HepG2 (cell line): ENCODE measurements around the gene MTREX. TPM values are rescaled to one million over a fixed set of nuclear protein-coding genes. Genes with fewer than 3 reads are reported as not detected.
A peak's percentile ranks its signal among the peaks of the same experiment; 100 is the strongest.

Experiments used
- ATAC-seq: fragments of 200-7000 bp; cut with Tn5 transposase; 3 replicates; pipeline ENCODE4 v1.9.1; 2020; ENCODE audit warnings: mild to moderate bottlenecking, moderate library complexity
- BruUV-seq: library from RNA; stranded (reverse); fragments of 400-500 nt; replicated peaks from 2 replicates; lab custom pipeline; 2021; lab: Mats Ljungman, UMichigan
- CTCF ChIA-PET: fragments of 300-600 bp; formaldehyde crosslinking; extraction: SDS; loops from one replicate; lab custom pipeline; 2021; ENCODE audit warnings: low total read pairs, inconsistent platforms, low intra/inter-chr PET ratio; lab: Yijun Ruan, JAX
- POLR2A ChIA-PET: fragments of 350-600 bp; sonication (Branson Sonifier 250); formaldehyde crosslinking; loops from one replicate; lab custom pipeline; 2020; ENCODE audit warnings: antibody characterized with exemption, inconsistent platforms; lab: Yijun Ruan, JAX
- DNase-seq: peaks from one replicate; pipeline ENCODE4 v3.0.0-alpha.2; 2015; ENCODE audit warnings: low spot score
- FAIRE-seq: peaks from 3 replicates; lab custom pipeline; 2011; peaks lifted over from hg19 to GRCh38; lab: Jason Lieb, UNC
- H2AFZ ChIP-seq: one replicate; pipeline ENCODE4 v1.6.1; 2011; ENCODE audit warnings: low read length, inconsistent platforms
- H3K27ac ChIP-seq: fragments of 300-600 bp; 3 replicates; pipeline ENCODE4 v1.8.0; 2011; ENCODE audit warnings: mixed run types, mild to moderate bottlenecking, mixed read lengths, low read length, inconsistent platforms; ENCODE audit not compliant: insufficient read depth; ENCODE audit errors: extremely low read length
- H3K27me3 ChIP-seq, 2 experiments: fragments of 200-600 bp in 1 of 2; 2 replicates in 1 of 2; 3 replicates in 1 of 2; pipeline versions ENCODE4 v1.6.0 to v1.8.0; 2011; ENCODE audit warnings: low read length in 2 of 2, mild to moderate bottlenecking in 2 of 2, moderate library complexity in 2 of 2, inconsistent platforms in 1 of 2; ENCODE audit not compliant: insufficient read depth in 2 of 2, control insufficient read depth in 1 of 2
- H3K36me3 ChIP-seq, 2 experiments: fragments of 200-600 bp in 1 of 2; replicated peaks in 1 of 2; 2 replicates in 1 of 2; 3 replicates in 1 of 2; pipeline versions ENCODE4 v1.5.1 to v1.8.0; 2011; ENCODE audit warnings: low read length in 2 of 2, inconsistent platforms in 1 of 2; ENCODE audit not compliant: insufficient read depth in 2 of 2, control insufficient read depth in 1 of 2
- H3K4me1 ChIP-seq: 2 replicates; pipeline ENCODE4 v1.5.1; 2012; ENCODE audit warnings: low read length, inconsistent platforms; ENCODE audit not compliant: insufficient read depth
- H3K4me2 ChIP-seq: 2 replicates; pipeline ENCODE4 v1.6.0; 2011; ENCODE audit warnings: low read depth, low read length, inconsistent platforms
- H3K4me3 ChIP-seq, 3 experiments: fragments of 200-600 bp in 1 of 3; sonication (generic), shearing (Covaris generic) in 1 of 3; replicated peaks in 1 of 3; 2 replicates each; pipeline ENCODE4 v1.5.1; 2011 to 2016; ENCODE audit warnings: low read length in 3 of 3, inconsistent platforms in 2 of 3, low read depth in 2 of 3, mild to moderate bottlenecking in 2 of 3, control low read depth in 1 of 3, mixed read lengths in 1 of 3; ENCODE audit not compliant: insufficient read depth in 1 of 3
- H3K79me2 ChIP-seq: one replicate; pipeline ENCODE4 v1.6.1; 2011; ENCODE audit warnings: low read length, inconsistent platforms; ENCODE audit not compliant: insufficient read depth
- H3K9ac ChIP-seq: 2 replicates; pipeline ENCODE4 v1.6.0; 2011; ENCODE audit warnings: mild to moderate bottlenecking, low read depth, low read length, inconsistent platforms; ENCODE audit not compliant: insufficient read depth
- H3K9me3 ChIP-seq: 2 replicates; pipeline ENCODE4 v1.5.1; 2012; ENCODE audit warnings: mild to moderate bottlenecking, low read length
- H4K20me1 ChIP-seq: 2 replicates; pipeline ENCODE4 v1.6.0; 2011; ENCODE audit warnings: inconsistent platforms, mild to moderate bottlenecking, low read length, moderate library complexity; ENCODE audit not compliant: insufficient read depth
- ATF7 ChIP-seq, 2 experiments: fragments of 450-650 bp in 1 of 2; sonication (generic) in 1 of 2; formaldehyde crosslinking in 1 of 2; IDR thresholded peaks; 2 replicates each; pipeline versions ENCODE4 v1.4.0 to v1.6.1; 2016 to 2020; ENCODE audit warnings: antibody characterized with exemption in 1 of 2, mild to moderate bottlenecking in 1 of 2, missing genetic modification reagents in 1 of 2
- HNF1A ChIP-seq, 2 experiments: sonication (generic) in 1 of 2; formaldehyde crosslinking in 1 of 2; IDR thresholded peaks; 2 replicates each; pipeline versions ENCODE4 v1.4.0 to v1.6.1; 2016 to 2020; ENCODE audit warnings: borderline replicate concordance in 1 of 2, low read depth in 1 of 2, mild to moderate bottlenecking in 1 of 2, missing genetic modification reagents in 1 of 2
- JDP2 ChIP-seq: sonication (generic); formaldehyde crosslinking; IDR thresholded peaks from 2 replicates; pipeline ENCODE4 v1.8.1; 2022; ENCODE audit warnings: missing genetic modification reagents, borderline replicate concordance
- MLXIP ChIP-seq: sonication (generic); formaldehyde crosslinking; IDR thresholded peaks from 2 replicates; pipeline ENCODE4 v1.9.0; 2021; ENCODE audit warnings: missing genetic modification reagents, borderline replicate concordance
- NFYC ChIP-seq: IDR thresholded peaks from 2 replicates; pipeline ENCODE4 v1.6.1; 2016; ENCODE audit warnings: missing genetic modification reagents, missing compliant biosample characterization
- RARA ChIP-seq: IDR thresholded peaks from 2 replicates; pipeline ENCODE4 v1.6.1; 2016; ENCODE audit warnings: missing genetic modification reagents, missing compliant biosample characterization
- ZNF138 ChIP-seq: sonication (generic); formaldehyde crosslinking; IDR thresholded peaks from 2 replicates; pipeline ENCODE4 v1.5.0; 2020; ENCODE audit warnings: mild to moderate bottlenecking, low read depth, missing genetic modification reagents
- ZNF382 ChIP-seq: sonication (generic); formaldehyde crosslinking; IDR thresholded peaks from 2 replicates; pipeline ENCODE4 v1.5.0; 2020; ENCODE audit warnings: missing genetic modification reagents, mild to moderate bottlenecking, borderline replicate concordance
- ZNF484 ChIP-seq: sonication (generic); formaldehyde crosslinking; IDR thresholded peaks from 2 replicates; pipeline ENCODE4 v1.5.1; 2020; ENCODE audit warnings: mild to moderate bottlenecking, low read depth, missing genetic modification reagents, borderline replicate concordance
- ZNF530 ChIP-seq: sonication (generic); formaldehyde crosslinking; IDR thresholded peaks from 2 replicates; pipeline ENCODE4 v1.5.0; 2020; ENCODE audit warnings: low read depth, mild to moderate bottlenecking, missing genetic modification reagents
- ZNF747 ChIP-seq: sonication (generic); formaldehyde crosslinking; IDR thresholded peaks from 2 replicates; pipeline ENCODE4 v1.8.1; 2023; ENCODE audit warnings: missing genetic modification reagents, mild to moderate bottlenecking, borderline replicate concordance
- ZNF75D ChIP-seq: sonication (generic); formaldehyde crosslinking; IDR thresholded peaks from 2 replicates; pipeline ENCODE4 v1.8.1; 2023; ENCODE audit warnings: missing genetic modification reagents, mild to moderate bottlenecking, borderline replicate concordance
- WGBS: methylation state at CpG from one replicate; pipeline ENCODE4 v1.1.6; 2017; ENCODE audit warnings: low lambda C conversion rate; 5-methylcytosine and 5-hydroxymethylcytosine counted together
- in situ Hi-C: cut with HindIII; loops from 2 replicates; pipeline ENCODE4 v1.10.0; 2017; ENCODE audit warnings: low pct_unique_long_range_greater_than_20kb; ENCODE audit not compliant: extremely low pct_ligation_motif_present
- intact Hi-C: fragments of 100-400 bp; cut with micrococcal nuclease; formaldehyde crosslinking; loops from one replicate; pipeline ENCODE4 v1.10.0; 2022; ENCODE audit not compliant: unreplicated experiment
- polyA plus RNA-seq, 8 experiments: library from polyadenylated mRNA; depleted of rRNA in 3 of 8; stranded (reverse) in 7 of 8; unstranded in 1 of 8; fragments of >200 nt; fragmentation: Illumina TruSeq in 4 of 8; extraction: Trizol in 4 of 8; gene quantifications; 2 replicates each; pipeline versions ENCODE4 v1.2.1 to v1.2.3, GENCODE V29; 2011 to 2016; ENCODE audit warnings: low read depth in 4 of 8, missing spikeins in 1 of 8, mixed read lengths in 1 of 8; ENCODE audit not compliant: insufficient read depth in 1 of 8
- total RNA-seq, 5 experiments: library from RNA; depleted of rRNA; stranded (reverse); fragments of >200 nt; fragmentation: Illumina TruSeq; extraction: Trizol; gene quantifications; 2 replicates each; pipeline ENCODE4 v1.2.3, GENCODE V29; 2016; ENCODE audit warnings: low read depth in 1 of 5

The MTREX gene
- total and polyA plus RNA-seq, 2 of the 13 experiments (the other 11 are each of a cell fraction or from before 2014, with no cell fraction given) = 16.4 to 91.5 TPM

- TF ChIP-seq ATF7 (IDR thresholded peaks at IDR 0.05) = no peak
- no peak for TF ChIP-seq ATF7 (CRISPR knock-in tag; IDR thresholded peaks at IDR 0.05)
Measured at GRCh38 chr5:55440188-55440646, 132.4 kb downstream of the MTREX start (continued).

- Histone ChIP-seq H3K4me2 (no peak overlapping the region), H4K20me1 (no peaks in the 10 kb centered on the region), H3K9me3 (no peaks in the 10 kb centered on the region), H3K27me3 (no peaks in the 10 kb centered on the region), H3K79me2 (no peaks in the 10 kb centered on the region), H3K4me3 (no peak overlapping the region), H2AFZ (no peak overlapping the region), H3K36me3 (no peaks in the 10 kb centered on the region; a peak in 1 of 5 replicates), H3K9ac (no peak overlapping the region), H3K27ac (no peak overlapping the region), H3K4me1 (0 out of 2 replicates have a peak, but pooled peaks cover 4% of the 10 kb centered on the region)
- in situ Hi-C loops (no loop called here), intact Hi-C loops (no loop called here)
- no peak for DNase-seq
- no peak for FAIRE-seq
- WGBS = 95% methylated on average over 3 of the region's 3 CpGs
- BruUV-seq = no TSS peak
- CTCF ChIA-PET = no interaction called here
- ATAC-seq = peak; percentile 26; the same call in 2 of the 3 replicates
- POLR2A ChIA-PET = no interaction called here
- no peak for TF ChIP-seq MLXIP (CRISPR knock-in tag)
- TF ChIP-seq ZNF75D (CRISPR knock-in tag) = no peak
- TF ChIP-seq NFYC (CRISPR knock-in tag) = no peak
- no peak for TF ChIP-seq ZNF138 (CRISPR knock-in tag)
- no peak for TF ChIP-seq ZNF484 (CRISPR knock-in tag)
- TF ChIP-seq ZNF747 (CRISPR knock-in tag) = no peak
- TF ChIP-seq ZNF382 = no peak
- TF ChIP-seq ZNF530 (CRISPR knock-in tag) = no peak
- no peak for TF ChIP-seq RARA
- TF ChIP-seq HNF1A (IDR thresholded peaks at IDR 0.05; ENCODE audit: low read depth) = no peak
- no peak for TF ChIP-seq HNF1A (CRISPR knock-in tag; IDR thresholded peaks at IDR 0.05; ENCODE audit: borderline replicate concordance)
- TF ChIP-seq JDP2 = no peak
Measured at GRCh38 chr5:55441107-55441771, 133.4 kb downstream of the MTREX start.
